NCI-H2081 (cell line): Measurements from ENCODE around the gene C8G.

Experiments used
- DNase-seq, 2 experiments: peaks; one replicate each; lab custom pipeline; 2025; lab: John Stamatoyannopoulos, UW

C8G gene

DNA sequence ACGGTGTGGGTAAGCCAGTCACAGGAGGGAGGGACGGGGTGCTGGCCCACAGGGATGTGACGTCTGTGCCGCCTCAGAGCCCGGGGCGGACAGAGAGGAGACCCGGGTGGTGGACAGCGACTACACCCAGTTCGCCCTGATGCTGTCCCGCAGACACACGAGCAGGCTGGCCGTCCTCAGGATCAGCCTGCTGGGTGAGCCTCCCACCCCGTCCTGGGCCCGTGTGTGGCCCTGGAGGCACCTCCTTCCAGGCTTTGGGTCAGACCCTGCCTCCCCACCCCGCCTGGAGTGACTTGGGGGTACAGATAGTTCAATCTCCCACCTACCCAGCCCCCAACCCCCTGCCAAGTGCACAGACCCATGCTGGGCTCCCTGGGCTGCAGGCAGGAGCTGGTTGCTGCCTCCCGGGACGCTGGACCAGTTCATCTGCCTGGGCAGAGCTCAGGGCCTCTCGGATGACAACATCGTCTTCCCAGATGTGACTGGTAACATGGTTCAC is 8.8 kb downstream of the C8G start:
- no peak for DNase-seq

- no peak for DNase-seq
These were observed 9.4 kb downstream of the C8G start for GRCh38 chr9:136954270-136955083.

- DNase-seq: no peak
These were observed 10.3 kb downstream of the C8G start for GRCh38 chr9:136955202-136955942.

DNA sequence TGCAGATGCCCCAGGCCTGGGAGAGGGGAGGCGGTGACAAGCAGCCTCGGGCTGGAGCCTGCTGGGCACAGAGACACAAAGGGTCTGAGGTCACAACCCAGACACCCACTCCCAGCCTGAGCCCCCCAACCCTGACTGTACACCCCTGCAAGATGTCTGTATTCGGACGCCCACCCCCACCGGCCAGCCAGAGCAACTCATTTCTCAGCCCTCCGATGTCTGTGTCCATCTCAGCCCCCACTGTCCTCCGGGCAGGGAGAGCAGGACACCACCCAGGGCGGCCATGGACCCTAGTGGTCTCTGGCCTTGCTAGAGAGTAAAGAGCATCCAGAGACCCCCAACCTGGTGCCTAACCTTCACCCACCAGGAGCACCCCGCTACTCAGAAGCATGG is 10.9 kb downstream of the C8G start:
- DNase-seq: no peak

GRCh38 chr9:136956604-136957003 is 11.6 kb downstream of the C8G start:
- DNase-seq: no peak

DNA sequence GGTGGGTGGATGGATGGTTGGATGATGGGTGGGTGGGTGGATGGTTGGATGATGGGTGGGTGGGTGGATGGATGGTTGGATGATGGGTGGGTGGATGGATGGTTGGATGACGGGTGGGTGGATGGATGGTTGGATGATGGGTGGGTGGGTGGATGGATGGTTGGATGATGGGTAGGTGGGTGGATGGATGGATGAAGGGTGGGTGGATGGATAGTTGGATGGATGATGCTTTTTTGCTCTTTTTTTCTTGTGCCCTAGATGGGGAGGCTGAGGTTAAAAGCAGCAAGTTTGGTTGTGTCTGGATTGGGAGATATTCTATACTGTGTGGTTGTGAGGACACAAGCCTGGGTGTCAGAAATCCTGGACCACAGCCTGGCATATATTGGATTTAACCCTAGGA is 12.4 kb downstream of the C8G start:
- no peak for DNase-seq

DNA sequence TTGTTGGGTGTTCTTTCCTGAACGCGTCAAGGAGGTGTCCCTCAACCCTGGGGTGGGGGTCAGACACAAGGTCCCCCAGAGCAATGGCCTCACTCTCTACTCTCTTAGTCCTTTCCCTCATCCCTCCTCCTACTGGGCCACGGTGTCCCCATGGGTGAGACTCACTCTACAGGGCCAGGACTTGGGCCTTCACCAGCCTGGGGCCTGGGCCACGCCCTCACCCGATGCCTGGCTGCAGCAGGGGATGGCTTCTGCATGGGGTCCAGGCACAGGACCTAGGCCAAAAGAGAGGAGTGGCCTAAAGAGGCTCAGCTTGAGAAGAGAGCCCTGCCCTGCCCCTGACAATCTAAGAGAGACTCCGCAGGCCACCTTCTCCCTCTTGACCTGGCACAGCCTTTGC is 12.9 kb downstream of the C8G start:
- no peak for DNase-seq

- DNase-seq: no peak
These were observed 13.4 kb downstream of the C8G start for GRCh38 chr9:136958473-136958872.

GRCh38 chr9:136958898-136959850 is 14.1 kb downstream of the C8G start:
- DNase-seq: no peak

GRCh38 chr9:136960212-136960937 is 15.3 kb downstream of the C8G start:
- no peak for DNase-seq

- no peak for DNase-seq
These were observed 15.9 kb downstream of the C8G start for GRCh38 chr9:136960938-136961275.

- DNase-seq: no peak
These were observed 16.4 kb downstream of the C8G start for GRCh38 chr9:136961279-136962065.

DNA sequence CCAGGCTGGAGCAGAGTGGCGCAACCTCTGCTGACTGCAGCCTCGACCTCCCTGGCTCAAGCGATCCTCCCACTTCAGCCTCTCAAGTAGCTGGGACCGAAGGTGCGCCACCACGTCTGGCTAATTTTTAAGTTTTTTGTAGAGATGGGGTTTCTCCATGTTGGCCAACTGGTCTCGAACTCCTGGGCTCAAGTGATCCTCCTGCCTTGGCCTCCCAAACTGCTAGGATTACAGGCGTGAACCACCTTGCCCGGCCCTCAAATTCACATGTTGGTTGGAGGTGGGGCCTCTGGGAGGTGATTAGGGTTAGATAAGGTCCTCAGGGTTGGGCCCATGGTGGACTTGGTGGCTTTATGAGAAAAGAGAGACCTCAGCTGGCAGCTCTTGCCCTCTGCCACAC is 17.1 kb downstream of the C8G start:
- DNase-seq: no peak

- DNase-seq: no peak
These were observed 17.7 kb downstream of the C8G start for GRCh38 chr9:136962701-136963248.

GRCh38 chr9:136963341-136963740 is 18.3 kb downstream of the C8G start:
- no peak for DNase-seq

DNA sequence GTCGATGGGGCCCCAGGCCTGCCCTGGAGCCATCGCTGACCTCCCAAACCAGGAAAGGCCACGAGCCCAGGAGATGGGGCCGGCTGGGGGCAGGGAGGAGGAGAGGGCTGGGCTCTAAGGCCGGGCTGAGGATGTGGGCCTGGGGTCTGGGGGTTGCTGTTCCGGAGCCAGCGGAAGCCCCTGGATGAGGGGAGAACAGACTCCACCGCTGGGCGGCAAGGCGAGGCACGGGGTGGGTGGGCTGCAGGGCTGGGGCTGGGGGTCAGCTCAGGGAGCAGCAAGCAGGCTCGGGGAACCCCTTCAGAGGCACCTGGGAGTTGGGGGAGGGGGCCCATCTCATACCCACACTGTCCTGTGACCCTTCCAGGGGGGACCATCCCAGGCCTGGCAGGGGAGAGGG is 18.7 kb downstream of the C8G start:
- DNase-seq: no peak

DNA sequence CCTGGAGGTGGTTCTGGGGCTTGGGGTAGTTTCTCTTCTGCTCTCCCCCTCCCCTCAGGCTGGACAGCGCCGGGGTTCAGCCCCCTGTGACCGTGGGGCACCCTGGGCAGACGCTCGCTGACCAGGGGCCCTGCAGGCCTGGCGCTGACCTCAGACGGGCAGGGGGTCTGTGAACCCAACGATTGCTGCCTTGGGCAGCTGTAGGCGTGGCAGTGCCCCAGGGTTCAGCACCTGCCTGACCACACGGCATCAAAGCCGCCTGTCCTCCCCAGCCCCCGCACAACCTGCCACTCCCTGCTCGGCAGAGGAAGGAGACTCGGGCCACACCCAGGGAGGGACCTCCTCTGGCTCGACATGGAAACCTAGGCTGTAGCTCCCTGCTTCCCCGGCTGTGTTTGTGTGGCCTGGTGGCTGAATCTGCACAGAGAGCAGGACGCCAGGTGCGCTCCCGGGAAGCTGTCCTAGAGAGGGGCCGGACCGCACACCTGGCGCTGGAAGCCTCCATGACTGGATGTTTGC is 19.2 kb downstream of the C8G start:
- DNase-seq: no peak

DNA sequence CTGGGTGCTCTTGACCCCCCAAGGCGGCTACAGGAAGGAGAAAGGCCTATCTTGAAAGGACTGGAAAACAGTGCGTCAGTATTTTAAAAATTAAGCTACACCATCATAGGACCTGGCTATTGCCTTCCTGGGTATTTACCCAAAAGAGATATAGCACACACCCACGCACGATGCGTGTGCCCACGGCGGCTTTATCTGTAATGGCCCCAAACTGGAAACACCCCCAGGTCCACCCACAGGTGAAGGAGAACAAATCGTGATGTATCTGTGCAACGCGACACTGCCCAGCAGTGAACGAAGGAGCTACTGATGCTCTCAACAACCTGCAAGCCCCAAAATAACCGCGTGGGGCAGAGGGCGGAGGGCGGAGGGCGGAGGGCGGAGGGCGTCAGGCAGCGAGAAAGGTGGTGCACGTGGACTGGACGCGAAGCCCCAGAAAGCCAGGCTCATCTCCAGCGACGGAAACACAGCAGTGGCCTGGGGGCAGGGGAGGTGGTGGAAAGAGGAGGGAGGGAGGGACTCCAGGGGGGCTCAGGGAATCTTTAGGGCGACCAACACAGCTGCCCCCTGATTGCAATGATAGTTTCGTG is 19.9 kb downstream of the C8G start:
- no peak for DNase-seq

DNA sequence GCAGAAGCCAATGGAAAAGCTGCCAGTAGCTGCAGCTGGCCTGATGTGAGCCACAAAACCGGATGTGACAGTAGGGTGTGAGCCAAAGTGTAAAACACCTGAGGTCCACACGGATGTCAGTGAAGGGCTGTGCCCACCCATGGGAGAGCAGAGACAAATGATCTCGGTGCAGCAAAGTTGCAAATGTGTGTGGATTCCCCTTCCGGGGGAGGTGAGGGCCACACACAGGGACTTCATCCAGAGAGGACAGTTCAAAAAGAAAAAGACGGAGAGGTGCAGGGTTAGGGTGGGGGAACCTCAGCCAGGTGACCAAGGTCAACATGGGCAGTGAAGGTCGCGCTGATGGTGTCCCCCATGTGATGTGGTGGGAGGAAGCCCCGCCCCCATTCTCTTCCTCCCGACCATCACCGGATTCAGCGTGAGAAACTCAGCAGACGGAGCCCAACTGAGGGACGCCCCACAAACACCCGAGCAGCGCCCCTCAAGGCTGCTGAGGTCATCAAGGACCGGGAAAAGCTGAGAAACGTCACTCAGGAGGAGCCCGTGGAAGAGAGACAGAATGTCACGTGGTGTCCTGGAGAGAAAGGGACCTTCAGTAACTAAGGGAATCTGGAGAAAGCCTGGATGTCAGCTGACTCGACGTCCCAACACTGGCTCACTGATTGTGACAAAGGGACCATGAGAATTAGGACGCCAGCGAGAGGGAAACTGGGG is 20.9 kb downstream of the C8G start:
- DNase-seq: no peak
